ENCODE results near the gene MLX. TPM values are rescaled to one million over a fixed set of nuclear protein-coding genes. Genes with fewer than 3 reads are reported as not detected.

The MLX gene
- total and polyA plus RNA-seq, 2 donors (not counting 1 experiment from before 2014, with no cell fraction given) = 36.2 to 49.3 TPM

- Histone ChIP-seq H3K79me2 (ENCODE audit: control insufficient read depth, insufficient read depth, low read length) (no peaks in the 10 kb centered on the region), H3K27me3 (ENCODE audit: control insufficient read depth, insufficient read depth, low read length) (no peaks in the 10 kb centered on the region), H3K4me2 (ENCODE audit: extremely low read depth, insufficient read depth, low read length) (no peak overlapping the region), H2AFZ (ENCODE audit: low read length) (no peak overlapping the region), H4K20me1 (ENCODE audit: control insufficient read depth, extremely low read depth, insufficient read depth, low read length) (no peaks in the 10 kb centered on the region), H3K4me3 (replicated peaks in 1 of 4; ENCODE audit: control extremely low read depth in 1 of 4, insufficient read depth in 1 of 4, low read depth in 3 of 4, low read length in 4 of 4) (no peak overlapping the region), H3K9ac (ENCODE audit: insufficient read depth, low read length) (no peak overlapping the region), H3K27ac (ENCODE audit: insufficient read depth, low read length) (peak overlapping the region; percentile 97), H3K4me1 (ENCODE audit: control insufficient read depth, extremely low read depth, insufficient read depth, low read length) (peaks cover 55% of the 10 kb centered on the region), H3K9me3 (ENCODE audit: control insufficient read depth, insufficient read depth, low read depth, low read length) (no peaks in the 10 kb centered on the region), H3K36me3 (ENCODE audit: control insufficient read depth, insufficient read depth, low read length) (peaks cover 6% of the 10 kb centered on the region)
- TF ChIP-seq CTCF (conservative IDR thresholded peaks at IDR 0.05 in 1 of 2, IDR thresholded peaks at IDR 0.05 in 1 of 2; ENCODE audit: low read depth in 1 of 2, low read length in 2 of 2) = no peak
- TF ChIP-seq EZH2 (IDR thresholded peaks at IDR 0.05; ENCODE audit: low read length, missing control alignments) = no peak
- no peak for DNase-seq (ENCODE audit: low read depth in 2 of 2)
Observed at GRCh38 chr17:42522798-42523278, 44.1 kb upstream of the MLX start.

- Histone ChIP-seq H3K27me3 (ENCODE audit: control insufficient read depth, insufficient read depth, low read length) (no peaks in the 10 kb centered on the region), H3K36me3 (ENCODE audit: control insufficient read depth, insufficient read depth, low read length) (peaks cover 6% of the 10 kb centered on the region), H3K9ac (ENCODE audit: insufficient read depth, low read length) (no peak overlapping the region), H2AFZ (ENCODE audit: low read length) (no peak overlapping the region), H3K27ac (ENCODE audit: insufficient read depth, low read length) (peak overlapping the region; percentile 44), H3K9me3 (ENCODE audit: control insufficient read depth, insufficient read depth, low read depth, low read length) (no peaks in the 10 kb centered on the region), H3K4me3 (replicated peaks in 1 of 4; ENCODE audit: control extremely low read depth in 1 of 4, insufficient read depth in 1 of 4, low read depth in 3 of 4, low read length in 4 of 4) (no peak overlapping the region), H3K79me2 (ENCODE audit: control insufficient read depth, insufficient read depth, low read length) (no peaks in the 10 kb centered on the region), H3K4me2 (ENCODE audit: extremely low read depth, insufficient read depth, low read length) (no peak overlapping the region), H4K20me1 (ENCODE audit: control insufficient read depth, extremely low read depth, insufficient read depth, low read length) (no peaks in the 10 kb centered on the region), H3K4me1 (ENCODE audit: control insufficient read depth, extremely low read depth, insufficient read depth, low read length) (peaks cover 35% of the 10 kb centered on the region)
- TF ChIP-seq CTCF (conservative IDR thresholded peaks at IDR 0.05 in 1 of 2, IDR thresholded peaks at IDR 0.05 in 1 of 2; ENCODE audit: low read depth in 1 of 2, low read length in 2 of 2) (no peak), EZH2 (IDR thresholded peaks at IDR 0.05; ENCODE audit: low read length, missing control alignments) (no peak)
- DNase-seq (ENCODE audit: low read depth in 2 of 2) = peak in 1 of 2 donors; percentile 95
Observed at GRCh38 chr17:42525221-42525620, 41.7 kb upstream of the MLX start.

- H3K27ac ChIP-seq (ENCODE audit: insufficient read depth, low read length) = peak overlapping the region; percentile 44
- H4K20me1 ChIP-seq (ENCODE audit: control insufficient read depth, extremely low read depth, insufficient read depth, low read length) = no peaks in the 10 kb centered on the region
- no peak overlapping the region for H3K9ac ChIP-seq (ENCODE audit: insufficient read depth, low read length)
- DNase-seq (ENCODE audit: low read depth in 2 of 2) = peak; percentile 21 to 77
- no peaks in the 10 kb centered on the region for H3K9me3 ChIP-seq (ENCODE audit: control insufficient read depth, insufficient read depth, low read depth, low read length)
- no peak overlapping the region for H3K4me2 ChIP-seq (ENCODE audit: extremely low read depth, insufficient read depth, low read length)
- TF ChIP-seq EZH2 (IDR thresholded peaks at IDR 0.05; ENCODE audit: low read length, missing control alignments) = no peak
- no peak for TF ChIP-seq CTCF (conservative IDR thresholded peaks at IDR 0.05 in 1 of 2, IDR thresholded peaks at IDR 0.05 in 1 of 2; ENCODE audit: low read depth in 1 of 2, low read length in 2 of 2)
- peaks cover 28% of the 10 kb centered on the region for H3K4me1 ChIP-seq (ENCODE audit: control insufficient read depth, extremely low read depth, insufficient read depth, low read length)
- no peak overlapping the region for H3K4me3 ChIP-seq (replicated peaks in 1 of 4; ENCODE audit: control extremely low read depth in 1 of 4, insufficient read depth in 1 of 4, low read depth in 3 of 4, low read length in 4 of 4)
- H2AFZ ChIP-seq (ENCODE audit: low read length) = no peak overlapping the region
- no peaks in the 10 kb centered on the region for H3K79me2 ChIP-seq (ENCODE audit: control insufficient read depth, insufficient read depth, low read length)
- peaks cover 6% of the 10 kb centered on the region for H3K36me3 ChIP-seq (ENCODE audit: control insufficient read depth, insufficient read depth, low read length)
- no peaks in the 10 kb centered on the region for H3K27me3 ChIP-seq (ENCODE audit: control insufficient read depth, insufficient read depth, low read length)
Observed at GRCh38 chr17:42526031-42526444, 40.9 kb upstream of the MLX start.

Data from fibroblast of lung (primary cell).